Fibroblast of lung (primary cell): Measurements from ENCODE around the gene SH3BP4. TPM values are rescaled to one million over a fixed set of nuclear protein-coding genes. Genes with fewer than 3 reads are reported as not detected.

Experiments
- DNase-seq, 2 donors: peaks; one replicate each; pipeline versions ENCODE4 v3.0.0 to v3.0.0-alpha.2; 2010; ENCODE audit warnings: low read depth in 2 of 2
- H2AFZ ChIP-seq: 2 replicates; pipeline ENCODE4 v1.5.1; 2012; ENCODE audit warnings: low read length, control low read depth, inconsistent platforms
- H3K27ac ChIP-seq: 2 replicates; pipeline ENCODE4 v1.5.1; 2011; ENCODE audit warnings: low read length, control low read depth; ENCODE audit not compliant: insufficient read depth
- H3K27me3 ChIP-seq: 2 replicates; pipeline ENCODE4 v1.5.1; 2011; ENCODE audit warnings: mild to moderate bottlenecking, low read length; ENCODE audit not compliant: control insufficient read depth, insufficient read depth
- H3K36me3 ChIP-seq: 2 replicates; pipeline ENCODE4 v1.5.1; 2011; ENCODE audit warnings: low read length; ENCODE audit not compliant: control insufficient read depth, insufficient read depth
- H3K4me1 ChIP-seq: 2 replicates; pipeline ENCODE4 v1.5.1; 2011; ENCODE audit warnings: low read length; ENCODE audit not compliant: control insufficient read depth, insufficient read depth; ENCODE audit errors: extremely low read depth
- H3K4me2 ChIP-seq: 2 replicates; pipeline ENCODE4 v1.5.1; 2011; ENCODE audit warnings: low read length, control low read depth; ENCODE audit not compliant: insufficient read depth; ENCODE audit errors: extremely low read depth
- H3K4me3 ChIP-seq, 4 experiments: fragments of 200-600 bp in 1 of 4; sonication (generic) in 1 of 4; replicated peaks in 1 of 4; 2 replicates each; pipeline ENCODE4 v1.5.1; 2011 to 2016; ENCODE audit warnings: low read length in 4 of 4, low read depth in 3 of 4, mild to moderate bottlenecking in 3 of 4, control low read depth in 2 of 4, inconsistent platforms in 1 of 4, mixed read lengths in 1 of 4; ENCODE audit not compliant: insufficient read depth in 1 of 4; ENCODE audit errors: control extremely low read depth in 1 of 4
- H3K79me2 ChIP-seq: 2 replicates; pipeline ENCODE4 v1.5.1; 2012; ENCODE audit warnings: mild to moderate bottlenecking, low read length, inconsistent platforms; ENCODE audit not compliant: control insufficient read depth, insufficient read depth
- H3K9ac ChIP-seq: 2 replicates; pipeline ENCODE4 v1.5.1; 2011; ENCODE audit warnings: mild to moderate bottlenecking, low read length, control low read depth; ENCODE audit not compliant: insufficient read depth
- H3K9me3 ChIP-seq: 2 replicates; pipeline ENCODE4 v1.5.1; 2012; ENCODE audit warnings: low read depth, low read length; ENCODE audit not compliant: control insufficient read depth, insufficient read depth
- H4K20me1 ChIP-seq: 2 replicates; pipeline ENCODE4 v1.5.1; 2011; ENCODE audit warnings: low read length; ENCODE audit not compliant: control insufficient read depth, insufficient read depth; ENCODE audit errors: extremely low read depth
- EZH2 ChIP-seq: IDR thresholded peaks from 2 replicates; pipeline ENCODE4 v1.5.1; 2012; ENCODE audit warnings: low read length, control low read depth, mild to moderate bottlenecking; ENCODE audit errors: missing control alignments
- polyA plus RNA-seq, 2 donors: library from polyadenylated mRNA; depleted of rRNA in 1 of 2; stranded (reverse) in 1 of 2; unstranded in 1 of 2; fragments of >200 nt; gene quantifications; 2 replicates each; pipeline ENCODE4 v1.2.1, GENCODE V29; 2011 to 2012; ENCODE audit warnings: missing spikeins in 1 of 2
- total RNA-seq: library from RNA; depleted of rRNA; stranded (reverse); fragments of >200 nt; gene quantifications from 2 replicates; pipeline ENCODE4 v1.2.1, GENCODE V29; 2014
- TF ChIP-seq, protein P1 (sequence below), 2 donors: IDR thresholded peaks in 1 of 2; conservative IDR thresholded peaks in 1 of 2; 1 replicate in 1 of 2; 2 replicates in 1 of 2; pipeline ENCODE4 v1.5.1; 2011 to 2012; ENCODE audit warnings: low read length in 2 of 2, control low read depth in 1 of 2, inconsistent platforms in 1 of 2, low read depth in 1 of 2, mild to moderate bottlenecking in 1 of 2

Gene SH3BP4
- total and polyA plus RNA-seq, 2 donors (not counting 1 experiment from before 2014, with no cell fraction given) = 74.8 to 86.6 TPM

DNA sequence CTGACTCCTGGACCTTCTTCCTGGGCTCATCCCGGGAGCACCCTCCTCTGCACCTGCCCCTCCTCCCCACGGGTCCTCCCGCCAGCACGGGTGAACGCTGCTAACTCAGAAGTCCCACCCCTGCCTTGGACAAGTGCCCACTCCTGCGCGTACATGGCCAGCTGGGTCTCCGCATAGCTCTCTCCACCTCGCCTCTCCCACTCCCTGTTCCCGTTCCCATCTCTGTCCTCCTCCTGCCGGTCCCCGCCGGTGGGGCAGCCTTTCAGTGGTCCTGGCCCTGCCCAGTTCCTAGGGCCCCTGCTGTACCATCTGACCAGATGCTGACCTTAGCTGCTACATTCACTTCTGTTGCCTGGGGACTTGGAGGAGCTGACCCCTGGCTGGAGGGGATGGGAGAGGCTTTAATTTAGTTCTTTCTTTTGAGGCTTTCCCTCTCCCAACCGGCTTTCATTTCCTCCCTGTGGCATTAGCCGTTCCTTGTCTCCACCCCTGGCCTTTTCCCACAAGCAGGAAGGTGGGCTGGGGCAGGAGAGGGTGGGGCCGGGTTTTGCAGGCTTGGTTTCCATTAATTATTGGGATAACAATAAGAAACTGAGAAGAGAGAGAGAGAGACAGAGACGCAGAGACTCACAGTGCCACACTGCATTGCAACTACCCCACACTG, 136.1 kb downstream of the SH3BP4 start:
- H3K4me2 ChIP-seq = peak overlapping the region; percentile 69
- DNase-seq = peak; percentile 51 to 56
- peaks cover 3% of the 10 kb centered on the region for H3K27me3 ChIP-seq
- H3K36me3 ChIP-seq = no peaks in the 10 kb centered on the region
- H3K79me2 ChIP-seq = no peaks in the 10 kb centered on the region
- H3K9ac ChIP-seq = no peak overlapping the region
- peak overlapping the region; percentile 36 for H2AFZ ChIP-seq
- H3K9me3 ChIP-seq = no peaks in the 10 kb centered on the region
- no peak for TF ChIP-seq EZH2
- TF ChIP-seq, protein P1, sequence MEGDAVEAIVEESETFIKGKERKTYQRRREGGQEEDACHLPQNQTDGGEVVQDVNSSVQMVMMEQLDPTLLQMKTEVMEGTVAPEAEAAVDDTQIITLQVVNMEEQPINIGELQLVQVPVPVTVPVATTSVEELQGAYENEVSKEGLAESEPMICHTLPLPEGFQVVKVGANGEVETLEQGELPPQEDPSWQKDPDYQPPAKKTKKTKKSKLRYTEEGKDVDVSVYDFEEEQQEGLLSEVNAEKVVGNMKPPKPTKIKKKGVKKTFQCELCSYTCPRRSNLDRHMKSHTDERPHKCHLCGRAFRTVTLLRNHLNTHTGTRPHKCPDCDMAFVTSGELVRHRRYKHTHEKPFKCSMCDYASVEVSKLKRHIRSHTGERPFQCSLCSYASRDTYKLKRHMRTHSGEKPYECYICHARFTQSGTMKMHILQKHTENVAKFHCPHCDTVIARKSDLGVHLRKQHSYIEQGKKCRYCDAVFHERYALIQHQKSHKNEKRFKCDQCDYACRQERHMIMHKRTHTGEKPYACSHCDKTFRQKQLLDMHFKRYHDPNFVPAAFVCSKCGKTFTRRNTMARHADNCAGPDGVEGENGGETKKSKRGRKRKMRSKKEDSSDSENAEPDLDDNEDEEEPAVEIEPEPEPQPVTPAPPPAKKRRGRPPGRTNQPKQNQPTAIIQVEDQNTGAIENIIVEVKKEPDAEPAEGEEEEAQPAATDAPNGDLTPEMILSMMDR (conservative IDR thresholded peaks at IDR 0.05 in 1 of 2, IDR thresholded peaks at IDR 0.05 in 1 of 2; ENCODE audit: low read depth in 1 of 2, low read length in 2 of 2) = peak; percentile 12 to 25
- no peaks in the 10 kb centered on the region for H4K20me1 ChIP-seq
- H3K4me1 ChIP-seq = no peaks in the 10 kb centered on the region
- no peak overlapping the region for H3K4me3 ChIP-seq
- no peak overlapping the region for H3K27ac ChIP-seq

DNA sequence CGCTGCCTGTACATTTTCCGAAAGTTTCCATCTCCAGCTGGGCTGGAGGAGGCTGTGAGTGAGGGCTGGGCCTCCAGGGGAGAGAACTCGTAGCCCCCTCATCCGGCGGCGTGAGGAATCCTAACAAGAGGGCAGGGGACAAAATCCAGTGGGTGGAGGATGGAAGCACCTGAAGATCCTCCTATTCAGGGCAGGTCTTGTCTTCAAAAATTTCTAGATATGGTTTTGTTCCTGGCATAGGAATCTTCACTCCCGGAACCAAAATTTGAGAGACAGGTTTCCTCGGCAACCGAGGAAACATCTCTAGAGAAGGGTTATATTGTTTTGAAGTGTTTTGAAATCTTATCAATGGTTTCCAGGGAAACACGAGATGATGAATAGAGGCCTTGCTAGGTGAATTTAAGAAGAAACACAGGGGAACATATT, 136.7 kb downstream of the SH3BP4 start:
- Histone ChIP-seq H4K20me1 (no peaks in the 10 kb centered on the region), H3K4me3 (no peak overlapping the region), H3K27ac (no peak overlapping the region), H2AFZ (no peak overlapping the region), H3K9ac (no peak overlapping the region), H3K36me3 (no peaks in the 10 kb centered on the region), H3K4me2 (no peak overlapping the region), H3K4me1 (no peaks in the 10 kb centered on the region), H3K27me3 (peaks cover 3% of the 10 kb centered on the region), H3K79me2 (no peaks in the 10 kb centered on the region), H3K9me3 (no peaks in the 10 kb centered on the region)
- peak; percentile 15 to 49 for DNase-seq
- TF ChIP-seq, protein P1 (conservative IDR thresholded peaks at IDR 0.05 in 1 of 2, IDR thresholded peaks at IDR 0.05 in 1 of 2; ENCODE audit: low read depth in 1 of 2, low read length in 2 of 2) = peak in 1 of 2 donors; percentile 13
- no peak for TF ChIP-seq EZH2

DNA sequence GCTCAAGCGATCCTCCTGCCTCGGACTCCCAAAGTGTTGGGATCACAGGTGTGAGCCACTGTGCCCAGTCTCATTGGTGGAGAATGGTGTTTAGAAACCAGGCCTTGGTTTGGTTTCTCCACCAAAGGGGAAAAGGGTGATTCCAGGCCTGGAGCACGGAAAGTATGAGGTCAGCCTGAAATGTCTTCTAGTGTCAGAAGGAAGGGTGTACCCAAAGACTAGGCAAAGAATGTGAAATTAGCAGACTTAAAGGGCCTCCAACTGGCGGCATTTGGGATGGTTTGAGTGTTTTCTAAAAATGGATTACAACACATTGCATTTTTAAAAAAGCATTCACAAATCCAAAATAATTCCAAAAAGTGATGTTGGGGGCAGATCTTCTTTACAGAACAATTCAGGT, 139.6 kb downstream of the SH3BP4 start:
- TF ChIP-seq, protein P1 (conservative IDR thresholded peaks at IDR 0.05 in 1 of 2, IDR thresholded peaks at IDR 0.05 in 1 of 2; ENCODE audit: low read depth in 1 of 2, low read length in 2 of 2) = no peak
- TF ChIP-seq EZH2 = no peak
- Histone ChIP-seq H3K36me3 (no peaks in the 10 kb centered on the region), H3K27me3 (peaks cover 3% of the 10 kb centered on the region), H3K9ac (no peak overlapping the region), H3K9me3 (no peaks in the 10 kb centered on the region), H2AFZ (no peak overlapping the region), H3K4me2 (no peak overlapping the region), H3K4me1 (peaks cover 2% of the 10 kb centered on the region), H3K4me3 (no peak overlapping the region), H4K20me1 (no peaks in the 10 kb centered on the region), H3K79me2 (no peaks in the 10 kb centered on the region), H3K27ac (no peak overlapping the region)
- DNase-seq = no peak
